Sigmoid colon (tissue), 3 donors: ENCODE results near the gene SLC4A11.

Experiments used
- CTCF ChIP-seq, 4 experiments: fragments of 450-650 bp in 3 of 4; fragments of 200-600 bp in 1 of 4; IDR thresholded peaks; one replicate each; pipeline ENCODE4 v1.5.1; 2016 to 2019; ENCODE audit warnings: antibody characterized with exemption in 4 of 4, mild to moderate bottlenecking in 3 of 4, moderate library complexity in 2 of 4
- POLR2A ChIP-seq, 2 donors: fragments of 450-650 bp; IDR thresholded peaks; one replicate each; pipeline ENCODE4 v1.6.1; 2016; ENCODE audit warnings: antibody characterized with exemption in 2 of 2, mild to moderate bottlenecking in 2 of 2, moderate library complexity in 2 of 2

DNA sequence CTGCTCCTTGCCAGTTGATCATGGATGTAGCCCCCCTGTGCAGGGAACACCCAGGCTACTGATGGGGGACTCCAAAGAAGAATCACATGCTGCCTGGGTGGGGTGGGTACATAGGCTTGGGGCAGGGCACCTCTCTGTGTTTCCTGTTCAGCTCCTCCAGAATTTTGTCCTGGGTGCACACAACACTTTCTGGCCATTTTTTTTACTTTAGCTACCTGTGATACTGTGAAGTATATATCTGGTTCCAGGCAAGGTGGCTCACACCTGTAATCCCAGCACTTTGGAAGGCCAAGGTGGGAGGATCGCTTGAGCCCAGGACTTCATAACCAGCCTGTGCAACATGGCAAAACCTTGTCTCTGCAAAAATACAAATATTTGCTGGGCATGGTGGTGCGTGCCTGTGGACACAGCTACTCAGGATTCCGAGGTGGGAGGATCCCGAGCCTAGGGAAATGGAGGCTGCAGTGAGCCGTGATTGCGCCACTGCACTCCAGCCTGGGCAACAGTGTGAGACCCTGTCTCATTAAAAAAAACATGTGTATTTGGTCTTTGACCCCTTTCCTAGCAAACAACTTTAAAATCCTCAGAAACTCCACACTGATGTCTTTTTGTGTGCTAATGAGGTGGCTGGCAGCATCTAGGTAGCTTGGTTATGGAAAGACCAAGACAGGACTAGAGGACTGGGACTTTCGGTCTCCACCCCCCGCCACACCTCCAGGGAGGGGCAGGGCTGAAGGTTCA lies 14.1 kb downstream of the SLC4A11 start:
- no peak for TF ChIP-seq POLR2A (IDR thresholded peaks at IDR 0.05)
- TF ChIP-seq CTCF (IDR thresholded peaks at IDR 0.05), result no peak
